Osteoblast (primary cell): ENCODE data around the gene EVI5. TPM values are rescaled to one million over a fixed set of nuclear protein-coding genes. Genes with fewer than 3 reads are reported as not detected.
"Not testable (repeated sequence)": the region's sequence is repeated elsewhere in the genome, so short reads cannot be mapped to it uniquely, and the experiment has no call there.

Source experiments
- DNase-seq: peaks from one replicate; pipeline ENCODE4 v3.0.0; 2011; ENCODE audit warnings: low spot score, mixed read lengths; ENCODE audit not compliant: insufficient read length; ENCODE audit errors: missing footprints
- H2AFZ ChIP-seq: 2 replicates; pipeline ENCODE4 v1.6.0; 2011; ENCODE audit warnings: mild to moderate bottlenecking, low read length
- H3K27ac ChIP-seq: 2 replicates; pipeline ENCODE4 v1.5.1; 2011; ENCODE audit warnings: mild to moderate bottlenecking, low read depth, low read length, moderate library complexity
- H3K27me3 ChIP-seq: 2 replicates; pipeline ENCODE4 v1.6.0; 2012; ENCODE audit warnings: mild to moderate bottlenecking, control low read depth, inconsistent platforms, low read length, moderate library complexity; ENCODE audit not compliant: insufficient read depth
- H3K36me3 ChIP-seq: 2 replicates; pipeline ENCODE4 v1.5.1; 2011; ENCODE audit warnings: mild to moderate bottlenecking, low read length, control low read depth, moderate library complexity; ENCODE audit not compliant: insufficient read depth
- H3K4me1 ChIP-seq: 2 replicates; pipeline ENCODE4 v1.5.1; 2011; ENCODE audit warnings: mild to moderate bottlenecking, low read length, control low read depth, moderate library complexity; ENCODE audit not compliant: insufficient read depth
- H3K4me2 ChIP-seq: 2 replicates; pipeline ENCODE4 v1.6.0; 2011; ENCODE audit warnings: mild to moderate bottlenecking, low read length; ENCODE audit not compliant: insufficient read depth
- H3K4me3 ChIP-seq: fragments of 200-600 bp; sonication (generic); 3 replicates; pipeline ENCODE4 v1.5.1; 2012; ENCODE audit warnings: mild to moderate bottlenecking, low read length, inconsistent platforms; ENCODE audit not compliant: insufficient read depth
- H3K79me2 ChIP-seq: 2 replicates; pipeline ENCODE4 v1.6.0; 2012; ENCODE audit warnings: mild to moderate bottlenecking, low read length, control low read depth, inconsistent platforms; ENCODE audit not compliant: insufficient read depth
- H3K9me3 ChIP-seq: 2 replicates; pipeline ENCODE4 v1.5.1; 2011; ENCODE audit warnings: low read depth, low read length, control low read depth
- H4K20me1 ChIP-seq: 2 replicates; pipeline ENCODE4 v1.6.0; 2012; ENCODE audit warnings: mild to moderate bottlenecking, low read length, control low read depth; ENCODE audit not compliant: insufficient read depth
- total RNA-seq: library from RNA; depleted of rRNA; stranded (reverse); fragments of >200 nt; gene quantifications from 2 replicates; pipeline ENCODE4 v1.2.3, GENCODE V29; 2012
- TF ChIP-seq, protein P1 (sequence below): IDR thresholded peaks from 2 replicates; pipeline ENCODE4 v1.5.1; 2011; ENCODE audit warnings: mild to moderate bottlenecking, low read depth, low read length, moderate library complexity; ENCODE audit errors: extremely low read depth

Gene EVI5
- total RNA-seq, 1 donor = 51.8 TPM

DNA sequence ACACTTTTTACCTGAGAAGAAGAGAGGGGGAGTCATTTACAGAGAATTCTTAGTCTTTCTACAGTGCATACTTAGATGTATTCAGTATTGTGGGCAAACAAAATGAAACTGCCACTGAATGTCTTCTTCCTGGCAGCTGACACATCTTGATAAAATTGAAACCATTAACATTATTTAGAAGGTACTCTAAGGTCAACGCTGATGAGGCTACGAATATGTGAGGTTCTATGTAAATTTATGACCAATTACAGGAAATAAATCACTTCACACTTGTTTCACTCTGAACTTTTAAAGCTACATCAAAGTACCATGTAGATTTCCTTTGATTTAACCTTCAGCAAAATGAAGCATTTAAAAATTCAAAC is 246.9 kb downstream of the EVI5 start:
- peak; percentile 9 for DNase-seq
- H3K79me2 ChIP-seq = no peaks in the 10 kb centered on the region
- no peaks in the 10 kb centered on the region for H3K27me3 ChIP-seq
- no peak overlapping the region for H3K27ac ChIP-seq
- H4K20me1 ChIP-seq = no peaks in the 10 kb centered on the region
- no peaks in the 10 kb centered on the region for H3K9me3 ChIP-seq
- no peak overlapping the region for H3K4me3 ChIP-seq
- peaks cover 24% of the 10 kb centered on the region for H3K4me1 ChIP-seq
- H2AFZ ChIP-seq = no peak overlapping the region
- TF ChIP-seq, protein P1, sequence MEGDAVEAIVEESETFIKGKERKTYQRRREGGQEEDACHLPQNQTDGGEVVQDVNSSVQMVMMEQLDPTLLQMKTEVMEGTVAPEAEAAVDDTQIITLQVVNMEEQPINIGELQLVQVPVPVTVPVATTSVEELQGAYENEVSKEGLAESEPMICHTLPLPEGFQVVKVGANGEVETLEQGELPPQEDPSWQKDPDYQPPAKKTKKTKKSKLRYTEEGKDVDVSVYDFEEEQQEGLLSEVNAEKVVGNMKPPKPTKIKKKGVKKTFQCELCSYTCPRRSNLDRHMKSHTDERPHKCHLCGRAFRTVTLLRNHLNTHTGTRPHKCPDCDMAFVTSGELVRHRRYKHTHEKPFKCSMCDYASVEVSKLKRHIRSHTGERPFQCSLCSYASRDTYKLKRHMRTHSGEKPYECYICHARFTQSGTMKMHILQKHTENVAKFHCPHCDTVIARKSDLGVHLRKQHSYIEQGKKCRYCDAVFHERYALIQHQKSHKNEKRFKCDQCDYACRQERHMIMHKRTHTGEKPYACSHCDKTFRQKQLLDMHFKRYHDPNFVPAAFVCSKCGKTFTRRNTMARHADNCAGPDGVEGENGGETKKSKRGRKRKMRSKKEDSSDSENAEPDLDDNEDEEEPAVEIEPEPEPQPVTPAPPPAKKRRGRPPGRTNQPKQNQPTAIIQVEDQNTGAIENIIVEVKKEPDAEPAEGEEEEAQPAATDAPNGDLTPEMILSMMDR = no peak
- peak overlapping the region; percentile 8 for H3K4me2 ChIP-seq
- H3K36me3 ChIP-seq = no peaks in the 10 kb centered on the region

DNA sequence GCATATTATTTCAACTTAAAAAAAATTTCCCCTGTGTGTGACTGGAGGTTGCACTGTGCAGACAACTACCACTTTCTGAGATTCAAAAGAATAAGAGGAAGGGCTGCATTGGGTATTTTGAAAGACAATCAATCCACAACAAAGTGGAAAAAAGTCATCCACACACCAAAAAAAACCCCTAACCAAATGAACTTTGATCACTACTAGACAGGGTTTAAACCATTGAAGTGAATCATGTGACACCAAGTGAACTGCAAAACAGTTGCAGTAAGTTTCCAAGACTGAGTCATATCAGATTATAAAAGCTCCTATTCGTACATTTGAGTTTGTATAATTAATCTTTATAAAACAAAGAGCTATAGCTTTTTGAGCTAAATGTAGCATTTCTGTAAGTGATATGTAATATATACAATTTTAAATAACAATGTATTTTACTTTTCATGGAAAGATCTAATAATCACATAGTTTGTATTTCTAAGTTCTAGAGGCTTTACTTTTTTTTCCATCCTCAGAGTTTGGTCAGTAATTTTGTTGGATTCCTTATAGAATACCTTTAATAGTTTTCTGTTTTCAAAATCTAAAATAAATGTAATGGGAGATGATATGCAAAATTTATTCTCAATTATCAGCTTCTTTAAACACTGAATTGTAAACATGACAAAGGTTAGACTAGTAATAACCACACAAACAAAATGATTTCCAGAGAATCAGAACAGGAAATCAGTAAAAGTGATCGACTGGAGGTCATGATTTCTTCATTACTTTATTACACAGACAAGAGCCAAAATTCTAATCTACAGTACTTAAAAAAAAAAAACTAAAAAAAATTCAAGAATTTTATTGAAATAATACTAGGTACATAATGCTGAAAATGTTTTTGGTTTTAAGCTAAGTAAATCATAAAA is 247.7 kb downstream of the EVI5 start:
- peak; percentile 35 for DNase-seq
- Histone ChIP-seq H4K20me1 (no peaks in the 10 kb centered on the region), H3K27me3 (no peaks in the 10 kb centered on the region), H2AFZ (no peak overlapping the region), H3K27ac (peak overlapping the region; percentile 24), H3K36me3 (no peaks in the 10 kb centered on the region), H3K9me3 (no peaks in the 10 kb centered on the region), H3K4me3 (no peak overlapping the region), H3K79me2 (no peaks in the 10 kb centered on the region), H3K4me1 (peaks cover 24% of the 10 kb centered on the region), H3K4me2 (no peak overlapping the region)
- TF ChIP-seq, protein P1 = no peak

DNA sequence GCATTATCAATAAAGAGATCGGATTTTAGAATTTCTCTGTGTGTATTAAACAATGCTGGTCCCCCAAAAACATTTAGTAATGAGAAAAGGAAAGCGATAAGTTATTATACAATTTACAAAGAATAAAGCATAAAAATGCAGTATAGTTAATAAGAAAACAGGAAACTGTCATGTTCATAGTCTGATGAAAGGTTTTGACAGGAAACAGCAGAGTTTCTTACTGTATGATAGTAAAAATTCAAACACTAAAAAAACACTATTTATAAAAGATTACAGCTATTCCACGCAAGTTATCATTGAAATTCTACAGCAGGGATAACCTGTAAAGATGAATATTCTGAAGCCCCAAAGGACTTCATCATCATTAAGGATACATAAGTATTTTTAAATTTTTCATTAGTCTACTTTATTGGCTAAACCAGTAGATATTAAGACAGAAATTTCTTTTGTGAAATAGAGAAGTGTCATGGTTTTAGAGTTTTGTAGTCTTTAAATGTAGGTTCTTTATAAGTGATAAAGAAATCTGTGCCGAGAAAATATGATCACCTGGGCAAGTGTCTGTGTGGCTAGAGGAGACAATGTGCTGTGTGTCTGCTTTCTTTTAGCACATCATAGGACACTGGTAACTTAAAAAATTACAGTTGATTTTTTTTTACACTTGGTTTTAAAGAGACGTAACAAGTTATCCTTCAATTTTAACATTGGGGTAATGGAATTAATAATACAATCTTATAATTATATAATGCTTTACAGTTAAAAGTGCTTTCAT is 248.5 kb downstream of the EVI5 start:
- H3K27me3 ChIP-seq = no peaks in the 10 kb centered on the region
- no peaks in the 10 kb centered on the region for H3K79me2 ChIP-seq
- no peak overlapping the region for H3K4me2 ChIP-seq
- no peak overlapping the region for H3K4me3 ChIP-seq
- no peaks in the 10 kb centered on the region for H4K20me1 ChIP-seq
- H3K36me3 ChIP-seq = no peaks in the 10 kb centered on the region
- no peak overlapping the region for H2AFZ ChIP-seq
- H3K9me3 ChIP-seq = no peaks in the 10 kb centered on the region
- TF ChIP-seq, protein P1 = no peak
- no peak for DNase-seq
- no peak overlapping the region for H3K27ac ChIP-seq
- H3K4me1 ChIP-seq = peaks cover 24% of the 10 kb centered on the region

DNA sequence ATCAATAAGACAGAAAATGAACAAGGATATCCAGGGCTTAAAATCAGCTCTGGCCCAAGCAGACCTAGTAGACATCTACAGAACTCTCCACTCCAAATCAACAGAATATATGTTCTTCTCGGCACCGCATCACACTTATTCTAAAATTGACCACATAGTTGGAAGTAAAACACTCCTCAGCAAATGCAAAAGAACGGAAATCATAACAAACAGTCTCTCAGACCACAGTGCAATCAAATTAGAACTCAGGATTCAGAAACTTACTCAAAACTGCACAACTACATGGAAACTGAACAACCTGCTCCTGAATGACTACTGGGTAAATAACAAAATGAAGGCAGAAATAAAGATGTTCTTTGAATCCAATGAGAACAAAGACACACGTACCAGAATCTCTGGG is 252.5 kb downstream of the EVI5 start:
- H3K4me2 ChIP-seq, H2AFZ ChIP-seq, H3K79me2 ChIP-seq, H3K4me1 ChIP-seq, H3K27ac ChIP-seq, H3K9me3 ChIP-seq, H3K36me3 ChIP-seq, DNase-seq, H3K4me3 ChIP-seq, H4K20me1 ChIP-seq, H3K27me3 ChIP-seq: not testable (repeated sequence)

DNA sequence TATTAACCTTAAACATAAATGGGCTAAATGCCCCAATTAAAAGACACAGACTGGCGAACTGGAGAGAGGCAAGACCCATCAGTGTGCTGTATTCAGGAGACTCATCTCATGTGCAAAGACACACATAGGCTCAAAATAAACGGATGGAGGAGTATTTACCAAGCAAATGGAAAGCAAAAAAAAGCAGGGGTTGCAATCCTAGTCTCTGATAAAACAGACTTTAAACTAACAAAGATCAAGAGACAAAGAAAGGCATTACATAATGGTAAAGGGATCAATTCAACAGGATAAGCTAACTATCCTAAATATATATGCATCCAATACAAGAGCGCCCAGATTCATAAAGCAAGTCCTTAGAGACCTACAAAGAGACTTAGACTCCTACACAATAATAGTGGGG is 253.0 kb downstream of the EVI5 start:
- not testable (repeated sequence) for H3K4me1 ChIP-seq, H3K4me2 ChIP-seq, H3K79me2 ChIP-seq, H4K20me1 ChIP-seq, H2AFZ ChIP-seq, H3K4me3 ChIP-seq, H3K27ac ChIP-seq, H3K36me3 ChIP-seq, H3K27me3 ChIP-seq, DNase-seq, H3K9me3 ChIP-seq
